Measurements from ENCODE around the gene CNIH3. TPM values are rescaled to one million over a fixed set of nuclear protein-coding genes. Genes with fewer than 3 reads are reported as not detected.

Gene CNIH3
- total and polyA plus RNA-seq, 2 of the 4 experiments (the other 2 are of a cell fraction): 2.0 to 2.9 TPM

- H4K20me1 ChIP-seq (ENCODE audit: insufficient read depth, low read length): no peaks in the 10 kb centered on the region
- H3K79me1 ChIP-seq (ENCODE audit: low read depth in 1 of 2, low read length in 2 of 2): no peaks in the 10 kb centered on the region
- peaks cover 3% of the 10 kb centered on the region; the same call in 1 of the 2 replicates for H3K9me1 ChIP-seq (ENCODE audit: insufficient read depth, low read length)
- peak overlapping the region; percentile 1 for H2AFZ ChIP-seq (replicated peaks; ENCODE audit: low read length, poor library complexity)
- in situ Hi-C loops (cut with MboI; ENCODE audit: low sequenced_read_pairs) (no loop called here), intact Hi-C loops (cut with micrococcal nuclease) (no loop called here), dilution Hi-C loops (cut with HindIII; ENCODE audit: low sequenced_read_pairs, unreplicated experiment) (no loop called here)
- H2AK9ac ChIP-seq (replicated peaks; ENCODE audit: low read depth, low read length, poor library complexity): no peak overlapping the region
- ATAC-seq (ENCODE audit: low read depth) (peak; percentile 76), DNase-seq (peak; percentile 50)
- H2BK5ac ChIP-seq (ENCODE audit: low read depth, low read length, poor library complexity, severe bottlenecking): no peak overlapping the region
- no peak overlapping the region for H3K56ac ChIP-seq (ENCODE audit: extremely low read depth, insufficient read depth, low read length)
- H3K36me3 ChIP-seq (ENCODE audit: control insufficient read depth, insufficient read depth, low read length): no peaks in the 10 kb centered on the region
- peak overlapping the region; percentile 52; the same call in 1 of the 2 replicates for H2BK20ac ChIP-seq (ENCODE audit: low read depth, low read length)
- H2BK15ac ChIP-seq (ENCODE audit: low read depth, low read length): no peak overlapping the region
- no peak overlapping the region for H3K9ac ChIP-seq (ENCODE audit: low read depth, low read length)
- BruUV-seq (replicated peaks): no TSS peak
- H4K5ac ChIP-seq (ENCODE audit: low read depth, low read length): no peak overlapping the region
- H3K4ac ChIP-seq (ENCODE audit: low read depth, low read length): peak overlapping the region; percentile 57
- WGBS, 2 experiments (ENCODE audit: extremely low coverage in 2 of 2, insufficient read length in 1 of 2): no CpG with 5 or more reads among the region's 4 CpGs
- H3K27me3 ChIP-seq (ENCODE audit: control insufficient read depth, insufficient read depth, low read length): no peaks in the 10 kb centered on the region; the same call in 1 of the 2 replicates
- TF ChIP-seq MXI1 (IDR thresholded peaks at IDR 0.05; ENCODE audit: borderline replicate concordance, low read depth, low read length) (peak; percentile 30; the same call in 1 of the 2 replicates), ELK1 (IDR thresholded peaks at IDR 0.05; ENCODE audit: borderline replicate concordance, low read depth, low read length) (no peak)
- CTCF ChIA-PET: no interaction called here
- H3K27ac ChIP-seq (ENCODE audit: insufficient read depth, low read length): no peak overlapping the region
- no peak overlapping the region; the same call in 1 of the 2 replicates for H2AK5ac ChIP-seq (ENCODE audit: low read depth, low read length)
- H4K91ac ChIP-seq (ENCODE audit: insufficient read depth, low read depth, low read length): no peak overlapping the region
- POLR2A ChIA-PET (ENCODE audit: unreplicated experiment): no interaction called here
- H3K9me3 ChIP-seq (ENCODE audit: control insufficient read depth, insufficient read depth, low read length): no peaks in the 10 kb centered on the region
- H3K4me3 ChIP-seq (ENCODE audit: insufficient read depth, low read depth, low read length): no peak overlapping the region
- H3K4me1 ChIP-seq (ENCODE audit: control insufficient read depth, insufficient read depth, low read length): peaks cover 1% of the 10 kb centered on the region; the same call in 1 of the 2 replicates
- H3K18ac ChIP-seq (ENCODE audit: low read depth, low read length): no peak overlapping the region
- H3K23ac ChIP-seq (ENCODE audit: low read depth, low read length): no peak overlapping the region
- peak overlapping the region; percentile 46; the same call in 1 of the 2 replicates for H3K4me2 ChIP-seq (ENCODE audit: low read depth, low read length)
- no peak overlapping the region for H4K8ac ChIP-seq (ENCODE audit: low read depth in 2 of 2, low read length in 2 of 2)
- H2BK120ac ChIP-seq (ENCODE audit: low read depth, low read length): 0 out of 2 replicates have a peak overlapping the region, but pooled peaks have one; percentile 44
- no peak overlapping the region for H3K14ac ChIP-seq (replicated peaks; ENCODE audit: low read depth, low read length)
Observed at GRCh38 chr1:224784265-224785039, 168.3 kb downstream of the CNIH3 start.

Measured in IMR-90 (cell line).